ENCODE data around the gene TULP3. TPM values are rescaled to one million over a fixed set of nuclear protein-coding genes. Genes with fewer than 3 reads are reported as not detected.
A peak's percentile ranks its signal among the peaks of the same experiment; 100 is the strongest.

Gene TULP3
- total RNA-seq, 1 donor from 2014 or later = 9.5 TPM

GRCh38 chr12:2949411-2949810 is 58.7 kb downstream of the TULP3 start:
- DNase-seq (ENCODE audit: low read depth) (no peak), FAIRE-seq (no peak)
- Histone ChIP-seq H3K4me3 (ENCODE audit: low read depth, low read length) (no peak overlapping the region), H3K36me3 (ENCODE audit: control insufficient read depth, insufficient read depth, low read length) (no peaks in the 10 kb centered on the region), H3K27me3 (ENCODE audit: control insufficient read depth, insufficient read depth, low read length) (no peaks in the 10 kb centered on the region)
- no peak for TF ChIP-seq CTCF (IDR thresholded peaks at IDR 0.05; ENCODE audit: insufficient read depth, low read length, severe bottlenecking)

DNA sequence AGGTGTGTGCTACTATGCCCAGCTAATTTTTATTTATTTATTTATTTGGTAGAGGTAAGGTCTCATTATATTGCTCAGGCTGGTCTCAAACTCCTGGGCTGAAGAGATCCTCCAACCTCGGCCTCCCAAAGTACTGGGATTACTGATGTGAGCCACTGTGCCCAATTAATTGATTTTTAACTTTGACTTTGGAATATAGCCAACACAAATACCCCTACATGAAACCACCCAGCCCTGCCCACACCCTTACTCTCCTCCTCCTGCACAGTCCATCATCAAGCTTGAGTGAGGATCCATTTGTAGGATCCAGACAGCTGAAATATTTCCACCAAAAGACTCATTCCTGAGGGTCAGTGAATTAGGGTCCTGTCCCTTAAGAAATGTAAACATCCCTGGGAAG is 65.2 kb downstream of the TULP3 start:
- Histone ChIP-seq H3K36me3 (ENCODE audit: control insufficient read depth, insufficient read depth, low read length) (no peaks in the 10 kb centered on the region), H3K27me3 (ENCODE audit: control insufficient read depth, insufficient read depth, low read length) (no peaks in the 10 kb centered on the region), H3K4me3 (ENCODE audit: low read depth, low read length) (no peak overlapping the region)
- DNase-seq (ENCODE audit: low read depth) (no peak), FAIRE-seq (no peak)
- no peak for TF ChIP-seq CTCF (IDR thresholded peaks at IDR 0.05; ENCODE audit: insufficient read depth, low read length, severe bottlenecking)

DNA sequence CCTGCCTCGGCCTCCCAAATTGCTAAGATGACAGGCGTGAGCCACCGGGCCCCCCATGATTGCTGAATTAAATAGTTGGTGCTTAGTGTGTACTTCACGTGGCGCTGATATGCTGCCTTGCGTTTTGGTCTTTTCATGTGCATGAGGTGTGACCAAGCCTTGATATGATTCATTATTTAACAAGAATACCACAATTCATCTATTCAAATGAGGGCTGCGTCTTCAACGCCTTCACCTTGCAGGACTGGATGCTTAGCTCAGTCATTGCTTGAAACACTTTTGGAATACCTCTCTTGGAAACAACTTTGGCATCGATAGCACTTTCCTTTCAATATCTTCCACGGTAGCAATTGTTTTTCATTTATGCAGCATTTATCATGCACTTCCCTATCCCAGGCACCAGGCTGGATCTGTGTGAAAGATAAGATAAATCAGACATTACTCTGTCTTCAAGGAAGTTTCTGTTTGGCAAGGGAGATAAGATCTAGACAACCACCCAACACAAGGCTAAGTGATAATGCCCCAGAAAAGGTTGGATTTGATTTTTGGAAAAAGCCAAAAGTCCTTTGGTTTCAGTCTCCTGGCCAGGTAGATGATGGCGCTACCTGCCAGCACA is 67.2 kb downstream of the TULP3 start:
- H3K36me3 ChIP-seq (ENCODE audit: control insufficient read depth, insufficient read depth, low read length) = no peaks in the 10 kb centered on the region
- H3K4me3 ChIP-seq (ENCODE audit: low read depth, low read length) = peak overlapping the region; percentile 67
- DNase-seq (ENCODE audit: low read depth) (peak; percentile 70), FAIRE-seq (peak; percentile 28)
- no peaks in the 10 kb centered on the region for H3K27me3 ChIP-seq (ENCODE audit: control insufficient read depth, insufficient read depth, low read length)
- no peak for TF ChIP-seq CTCF (IDR thresholded peaks at IDR 0.05; ENCODE audit: insufficient read depth, low read length, severe bottlenecking)

DNA sequence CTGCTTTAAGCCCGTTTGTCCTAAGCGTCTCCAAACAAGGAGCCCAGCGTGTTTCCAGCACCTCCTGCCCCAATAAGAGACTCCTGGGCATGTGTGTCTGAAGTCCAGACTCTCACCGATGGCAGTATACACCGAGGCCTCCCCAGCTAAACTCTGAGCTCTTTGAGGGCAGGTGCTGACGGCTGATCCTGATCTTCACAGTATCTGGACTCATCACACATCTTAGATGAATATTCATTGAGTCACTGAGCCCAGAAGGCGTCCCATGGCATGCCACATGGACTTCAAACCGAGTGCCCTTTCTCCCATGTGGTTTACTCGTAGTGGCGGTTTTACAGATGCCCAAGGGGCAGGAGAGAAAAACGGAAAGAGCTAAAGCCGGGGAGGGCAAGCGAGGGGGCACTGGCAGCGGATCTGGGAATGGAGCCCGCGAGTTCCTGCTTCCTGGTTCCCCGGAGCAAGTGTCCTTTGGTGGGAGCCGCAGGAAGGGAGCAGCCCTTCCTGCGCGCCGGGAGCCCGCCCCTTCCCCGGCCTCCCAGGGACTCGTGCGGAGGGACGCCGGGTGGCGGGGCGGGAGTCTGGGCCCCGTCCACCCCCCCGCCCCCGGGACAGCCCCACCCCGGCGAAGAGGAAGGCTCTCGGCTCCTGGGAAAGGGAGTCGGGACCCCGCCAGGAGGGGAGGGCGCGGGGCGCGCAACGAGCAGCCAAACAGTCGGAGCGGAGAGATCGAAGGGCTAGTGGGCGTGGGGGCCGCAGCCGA is 67.9 kb downstream of the TULP3 start:
- Histone ChIP-seq H3K4me3 (ENCODE audit: low read depth, low read length) (peak overlapping the region; percentile 67), H3K27me3 (ENCODE audit: control insufficient read depth, insufficient read depth, low read length) (no peaks in the 10 kb centered on the region), H3K36me3 (ENCODE audit: control insufficient read depth, insufficient read depth, low read length) (no peaks in the 10 kb centered on the region)
- no peak for TF ChIP-seq CTCF (IDR thresholded peaks at IDR 0.05; ENCODE audit: insufficient read depth, low read length, severe bottlenecking)
- no peak for FAIRE-seq
- peak; percentile 74 for DNase-seq (ENCODE audit: low read depth)

DNA sequence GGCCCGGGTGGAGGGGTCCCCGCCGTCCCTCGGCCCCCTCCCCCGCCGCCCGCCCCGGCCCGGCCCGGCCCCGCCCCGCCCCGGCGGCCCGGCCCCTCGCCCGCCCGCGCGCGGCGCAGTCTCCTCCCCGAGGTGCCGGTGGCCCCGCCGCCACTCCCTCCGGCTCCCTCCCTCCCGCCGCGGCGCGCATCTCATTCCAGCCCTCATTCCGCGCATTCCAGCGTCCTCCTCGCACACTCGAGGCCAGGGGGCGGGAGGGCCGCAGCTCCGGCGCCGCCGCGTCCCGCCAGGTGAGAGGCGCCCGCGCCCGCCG is 68.5 kb downstream of the TULP3 start, which contains the start of gene TEAD4:
Gene TEAD4 (plus strand): TSS at position 206 of the 313 bp plus-strand sequence.
- peak; percentile 40 for DNase-seq (ENCODE audit: low read depth)
- FAIRE-seq = no peak
- no peak for TF ChIP-seq CTCF (IDR thresholded peaks at IDR 0.05; ENCODE audit: insufficient read depth, low read length, severe bottlenecking)
- Histone ChIP-seq H3K36me3 (ENCODE audit: control insufficient read depth, insufficient read depth, low read length) (no peaks in the 10 kb centered on the region), H3K27me3 (ENCODE audit: control insufficient read depth, insufficient read depth, low read length) (no peaks in the 10 kb centered on the region), H3K4me3 (ENCODE audit: low read depth, low read length) (peak within 1 kb of the TSS; percentile 67)

All from bronchial epithelial cell (primary cell).